Brain microvascular endothelial cell (primary cell): Measurements from ENCODE around the gene OPTC.

Source experiments
- DNase-seq: peaks from one replicate; pipeline ENCODE4 v3.0.0-alpha.2; 2020
- H3K27ac ChIP-seq: fragments of 250-450 bp; sonication (Bioruptor Pico); 2 replicates; pipeline ENCODE4 v1.5.1; 2020; ENCODE audit warnings: mild to moderate bottlenecking, moderate library complexity
- H3K27me3 ChIP-seq: fragments of 250-450 bp; sonication (Bioruptor Pico); replicated peaks from 2 replicates; pipeline ENCODE4 v1.5.1; 2020; ENCODE audit warnings: mild to moderate bottlenecking
- H3K36me3 ChIP-seq: fragments of 250-450 bp; sonication (Bioruptor Pico); replicated peaks from 2 replicates; pipeline ENCODE4 v1.5.1; 2020; ENCODE audit warnings: mild to moderate bottlenecking
- H3K4me3 ChIP-seq: 2 replicates; pipeline ENCODE4 v1.5.1; 2011; ENCODE audit warnings: low read depth, mild to moderate bottlenecking, control low read depth, low read length, moderate library complexity
- in situ Hi-C: cut with HindIII; loops from 2 replicates; pipeline ENCODE4 v1.10.0; 2017; ENCODE audit warnings: low sequenced_read_pairs, low pct_ligation_motif_present
- TF ChIP-seq, protein P1 (sequence below): IDR thresholded peaks from 2 replicates; pipeline ENCODE4 v1.5.1; 2011; ENCODE audit warnings: low read depth, mild to moderate bottlenecking, moderate library complexity, low read length, control low read depth, inconsistent platforms; ENCODE audit errors: missing control alignments

OPTC gene

DNA sequence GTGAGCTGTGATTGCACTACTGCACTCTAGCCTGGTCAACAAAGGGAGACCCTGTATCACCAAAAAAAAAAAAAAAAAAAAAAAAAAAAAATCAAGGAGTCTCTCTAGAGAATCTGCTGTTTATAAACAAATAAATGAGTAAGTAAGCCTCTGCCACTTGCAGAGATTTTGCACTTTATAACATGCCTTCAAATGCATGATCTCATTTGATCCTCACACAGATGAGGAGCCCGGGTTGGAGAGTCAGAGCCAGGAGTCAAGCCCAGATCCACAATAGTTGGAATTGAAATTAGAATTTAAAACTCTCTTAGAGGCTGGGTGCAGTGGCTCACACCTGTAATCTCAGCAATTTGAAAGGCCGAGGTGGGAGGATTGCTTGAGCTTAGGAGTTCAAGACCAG is 14.3 kb upstream of the OPTC start:
- no peak overlapping the region for H3K4me3 ChIP-seq
- no peak for DNase-seq
- no peak overlapping the region for H3K27ac ChIP-seq
- peaks cover 13% of the 10 kb centered on the region for H3K27me3 ChIP-seq
- in situ Hi-C loops: no loop called here
- no peaks in the 10 kb centered on the region for H3K36me3 ChIP-seq
- TF ChIP-seq, protein P1, sequence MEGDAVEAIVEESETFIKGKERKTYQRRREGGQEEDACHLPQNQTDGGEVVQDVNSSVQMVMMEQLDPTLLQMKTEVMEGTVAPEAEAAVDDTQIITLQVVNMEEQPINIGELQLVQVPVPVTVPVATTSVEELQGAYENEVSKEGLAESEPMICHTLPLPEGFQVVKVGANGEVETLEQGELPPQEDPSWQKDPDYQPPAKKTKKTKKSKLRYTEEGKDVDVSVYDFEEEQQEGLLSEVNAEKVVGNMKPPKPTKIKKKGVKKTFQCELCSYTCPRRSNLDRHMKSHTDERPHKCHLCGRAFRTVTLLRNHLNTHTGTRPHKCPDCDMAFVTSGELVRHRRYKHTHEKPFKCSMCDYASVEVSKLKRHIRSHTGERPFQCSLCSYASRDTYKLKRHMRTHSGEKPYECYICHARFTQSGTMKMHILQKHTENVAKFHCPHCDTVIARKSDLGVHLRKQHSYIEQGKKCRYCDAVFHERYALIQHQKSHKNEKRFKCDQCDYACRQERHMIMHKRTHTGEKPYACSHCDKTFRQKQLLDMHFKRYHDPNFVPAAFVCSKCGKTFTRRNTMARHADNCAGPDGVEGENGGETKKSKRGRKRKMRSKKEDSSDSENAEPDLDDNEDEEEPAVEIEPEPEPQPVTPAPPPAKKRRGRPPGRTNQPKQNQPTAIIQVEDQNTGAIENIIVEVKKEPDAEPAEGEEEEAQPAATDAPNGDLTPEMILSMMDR: no peak

DNA sequence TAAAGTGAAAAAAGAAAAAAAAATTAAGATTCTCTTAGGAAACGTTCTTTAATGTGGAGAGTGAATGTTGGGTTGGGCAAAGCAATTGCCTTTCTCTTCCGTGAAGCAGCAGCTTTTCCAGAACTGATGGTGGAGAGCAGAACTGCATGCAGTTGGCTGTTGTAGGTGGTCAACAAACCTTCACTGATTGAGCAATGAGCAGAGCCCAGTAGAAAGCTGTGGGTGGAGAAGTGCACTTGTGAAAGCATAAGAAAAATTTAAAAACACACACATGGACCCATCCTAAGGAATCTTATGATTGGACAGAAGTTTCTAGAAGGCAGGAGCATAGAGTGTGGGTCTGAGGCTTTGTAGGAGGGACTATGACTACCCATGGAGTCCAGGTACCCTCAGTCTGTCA is 13.9 kb upstream of the OPTC start:
- in situ Hi-C loops: no loop called here
- Histone ChIP-seq H3K4me3 (no peak overlapping the region), H3K27ac (no peak overlapping the region), H3K27me3 (peaks cover 9% of the 10 kb centered on the region), H3K36me3 (no peaks in the 10 kb centered on the region)
- DNase-seq: no peak
- TF ChIP-seq, protein P1: peak; percentile 23

DNA sequence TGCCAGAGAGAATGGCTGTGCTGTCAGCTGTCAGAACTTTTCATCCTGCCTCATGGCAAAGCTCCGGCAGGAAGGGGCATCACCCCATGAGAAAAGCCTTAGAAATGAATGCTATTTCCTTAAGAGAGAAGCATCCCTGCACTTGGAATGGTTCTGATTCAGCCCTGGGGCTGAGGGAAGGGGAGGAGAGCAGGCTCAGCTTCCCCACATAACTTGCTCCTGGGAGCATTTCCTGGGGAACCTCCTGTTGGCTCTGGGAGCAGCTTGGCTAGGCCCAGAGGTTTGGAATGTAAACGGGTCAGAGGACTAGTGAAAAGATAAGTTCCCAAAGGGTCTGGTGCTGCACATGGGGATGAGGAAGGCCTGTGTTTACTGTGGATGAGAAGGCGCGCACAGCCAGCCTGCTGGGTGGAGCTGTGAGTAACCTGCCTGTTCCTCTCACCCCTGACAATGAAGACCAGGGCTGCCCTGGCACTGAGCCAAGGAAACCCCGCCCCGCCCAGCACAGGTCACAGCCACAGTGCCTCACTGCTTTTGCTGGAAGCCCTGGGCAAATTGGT is 13.3 kb upstream of the OPTC start:
- TF ChIP-seq, protein P1: no peak
- Histone ChIP-seq H3K4me3 (no peak overlapping the region), H3K27ac (no peak overlapping the region), H3K27me3 (peaks cover 7% of the 10 kb centered on the region), H3K36me3 (no peaks in the 10 kb centered on the region)
- peak; percentile 40 for DNase-seq
- in situ Hi-C loops: no loop called here

DNA sequence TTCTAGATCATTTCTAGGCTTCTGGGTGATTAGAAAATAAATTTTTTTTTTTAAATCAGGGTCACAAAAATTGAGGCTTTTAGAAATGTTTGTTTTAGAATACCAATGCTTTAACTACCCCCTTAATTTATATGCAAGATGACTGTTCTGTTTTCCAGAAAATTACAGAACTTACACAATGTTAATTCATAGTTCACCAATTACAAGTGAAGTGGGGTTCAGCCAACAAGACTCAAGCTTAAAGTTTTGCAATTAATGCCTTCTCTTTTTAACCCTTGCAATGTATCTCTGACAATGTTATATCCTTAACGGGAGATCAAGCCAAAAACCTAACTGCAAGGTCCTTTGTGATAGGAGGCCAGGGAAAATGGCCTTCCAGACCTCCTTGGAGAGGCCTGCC is 12.8 kb upstream of the OPTC start:
- H3K27ac ChIP-seq: no peak overlapping the region
- H3K27me3 ChIP-seq: peaks cover 3% of the 10 kb centered on the region
- no peak for DNase-seq
- no peak overlapping the region for H3K4me3 ChIP-seq
- in situ Hi-C loops: no loop called here
- H3K36me3 ChIP-seq: no peaks in the 10 kb centered on the region
- TF ChIP-seq, protein P1: no peak

DNA sequence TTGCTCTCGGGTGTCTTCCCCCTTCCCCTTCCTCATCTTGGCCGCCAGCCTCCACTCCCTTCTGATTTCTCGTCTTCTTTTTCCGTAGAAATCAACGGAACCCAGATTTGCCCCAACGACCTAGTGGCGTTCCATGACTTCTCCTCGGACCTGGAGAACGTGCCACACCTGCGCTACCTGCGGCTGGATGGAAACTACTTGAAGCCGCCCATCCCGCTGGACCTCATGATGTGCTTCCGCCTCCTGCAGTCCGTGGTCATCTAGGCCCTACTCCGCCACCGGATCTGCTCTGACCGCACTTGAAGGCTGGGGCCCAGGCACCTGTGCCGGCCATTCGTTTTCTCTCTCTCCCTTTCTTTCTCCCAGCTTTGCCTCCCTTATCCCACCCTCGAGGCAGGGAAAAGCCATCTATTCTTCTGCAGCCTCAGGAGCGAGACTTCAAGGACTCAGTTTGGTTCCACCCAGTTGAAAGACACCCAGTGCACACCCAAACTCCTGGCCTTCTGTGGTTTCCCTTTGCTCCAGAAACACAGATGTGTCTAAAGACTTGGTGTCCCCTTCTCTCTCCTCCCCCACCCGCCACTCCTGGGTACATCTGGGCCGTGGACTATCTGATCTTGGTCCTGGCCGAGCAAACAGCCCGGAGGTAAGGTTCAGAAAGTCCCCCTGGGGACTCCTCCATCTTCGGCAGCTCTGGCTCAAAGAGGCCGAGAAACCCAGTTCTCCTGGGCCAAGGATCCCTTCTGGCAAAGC is 7.2 kb upstream of the OPTC start:
- peak overlapping the region; percentile 58 for H3K4me3 ChIP-seq
- in situ Hi-C loops: no loop called here
- no peaks in the 10 kb centered on the region for H3K27me3 ChIP-seq
- H3K27ac ChIP-seq: peak overlapping the region; percentile 69
- no peaks in the 10 kb centered on the region for H3K36me3 ChIP-seq
- TF ChIP-seq, protein P1: no peak
- DNase-seq: no peak
